OCI-LY7 (cell line): ENCODE results near the gene SDE2.

Source experiments
- EZH2phosphoT487 ChIP-seq: fragments of 200-600 bp; sonication (generic); IDR thresholded peaks from 2 replicates; pipeline ENCODE4 v1.6.1; 2018; ENCODE audit warnings: low read depth, borderline replicate concordance, mild to moderate bottlenecking, mixed run types, antibody characterized with exemption, low read length, moderate library complexity, mixed read lengths
- TF ChIP-seq, protein P1 (sequence below): fragments of 200-600 bp; sonication (generic); conservative IDR thresholded peaks from 2 replicates; pipeline ENCODE4 v1.5.1; 2014; ENCODE audit warnings: mild to moderate bottlenecking, antibody characterized with exemption, low read length, moderate library complexity, mixed read lengths

DNA sequence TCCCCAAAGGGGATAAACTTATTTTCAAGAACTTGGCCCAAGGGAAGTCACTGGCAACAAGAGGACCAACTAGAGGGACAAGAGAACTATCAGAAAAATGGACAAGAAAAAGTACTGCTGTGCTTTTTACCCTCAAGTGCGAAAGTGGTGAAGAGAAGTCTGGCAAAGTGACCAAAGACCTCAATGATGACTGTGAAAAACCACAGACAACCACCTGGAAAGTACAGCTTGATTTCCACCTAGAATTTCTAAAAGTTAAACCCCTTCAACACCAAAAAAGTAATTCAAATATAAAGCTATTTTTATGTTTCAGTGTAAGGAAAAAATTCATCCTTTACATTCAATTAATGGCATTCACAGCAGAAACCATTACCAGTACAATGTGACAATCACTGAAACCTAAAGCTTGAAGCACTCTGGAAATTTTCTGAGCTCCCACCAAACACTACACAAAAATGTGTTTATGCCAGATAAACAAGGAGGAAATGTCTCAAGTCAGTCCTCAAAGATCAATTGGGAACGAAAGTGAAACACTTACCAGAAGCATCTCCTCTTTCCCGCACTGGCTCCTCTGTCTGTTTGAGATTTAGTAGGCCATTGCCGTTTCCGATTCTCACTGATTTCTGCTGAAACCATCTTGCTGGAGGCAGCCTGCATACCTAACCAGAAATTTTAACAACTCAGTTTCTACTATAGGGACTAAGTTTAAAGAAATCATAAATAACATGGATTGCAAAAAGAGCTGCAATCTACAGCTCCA lies 8.3 kb downstream of the SDE2 start:
- TF ChIP-seq, protein P1, sequence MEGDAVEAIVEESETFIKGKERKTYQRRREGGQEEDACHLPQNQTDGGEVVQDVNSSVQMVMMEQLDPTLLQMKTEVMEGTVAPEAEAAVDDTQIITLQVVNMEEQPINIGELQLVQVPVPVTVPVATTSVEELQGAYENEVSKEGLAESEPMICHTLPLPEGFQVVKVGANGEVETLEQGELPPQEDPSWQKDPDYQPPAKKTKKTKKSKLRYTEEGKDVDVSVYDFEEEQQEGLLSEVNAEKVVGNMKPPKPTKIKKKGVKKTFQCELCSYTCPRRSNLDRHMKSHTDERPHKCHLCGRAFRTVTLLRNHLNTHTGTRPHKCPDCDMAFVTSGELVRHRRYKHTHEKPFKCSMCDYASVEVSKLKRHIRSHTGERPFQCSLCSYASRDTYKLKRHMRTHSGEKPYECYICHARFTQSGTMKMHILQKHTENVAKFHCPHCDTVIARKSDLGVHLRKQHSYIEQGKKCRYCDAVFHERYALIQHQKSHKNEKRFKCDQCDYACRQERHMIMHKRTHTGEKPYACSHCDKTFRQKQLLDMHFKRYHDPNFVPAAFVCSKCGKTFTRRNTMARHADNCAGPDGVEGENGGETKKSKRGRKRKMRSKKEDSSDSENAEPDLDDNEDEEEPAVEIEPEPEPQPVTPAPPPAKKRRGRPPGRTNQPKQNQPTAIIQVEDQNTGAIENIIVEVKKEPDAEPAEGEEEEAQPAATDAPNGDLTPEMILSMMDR: no peak
- no peak for TF ChIP-seq EZH2phosphoT487
